Measurements from ENCODE around the gene SNX9.
A peak's percentile ranks its signal among the peaks of the same experiment; 100 is the strongest.

The SNX9 gene

DNA sequence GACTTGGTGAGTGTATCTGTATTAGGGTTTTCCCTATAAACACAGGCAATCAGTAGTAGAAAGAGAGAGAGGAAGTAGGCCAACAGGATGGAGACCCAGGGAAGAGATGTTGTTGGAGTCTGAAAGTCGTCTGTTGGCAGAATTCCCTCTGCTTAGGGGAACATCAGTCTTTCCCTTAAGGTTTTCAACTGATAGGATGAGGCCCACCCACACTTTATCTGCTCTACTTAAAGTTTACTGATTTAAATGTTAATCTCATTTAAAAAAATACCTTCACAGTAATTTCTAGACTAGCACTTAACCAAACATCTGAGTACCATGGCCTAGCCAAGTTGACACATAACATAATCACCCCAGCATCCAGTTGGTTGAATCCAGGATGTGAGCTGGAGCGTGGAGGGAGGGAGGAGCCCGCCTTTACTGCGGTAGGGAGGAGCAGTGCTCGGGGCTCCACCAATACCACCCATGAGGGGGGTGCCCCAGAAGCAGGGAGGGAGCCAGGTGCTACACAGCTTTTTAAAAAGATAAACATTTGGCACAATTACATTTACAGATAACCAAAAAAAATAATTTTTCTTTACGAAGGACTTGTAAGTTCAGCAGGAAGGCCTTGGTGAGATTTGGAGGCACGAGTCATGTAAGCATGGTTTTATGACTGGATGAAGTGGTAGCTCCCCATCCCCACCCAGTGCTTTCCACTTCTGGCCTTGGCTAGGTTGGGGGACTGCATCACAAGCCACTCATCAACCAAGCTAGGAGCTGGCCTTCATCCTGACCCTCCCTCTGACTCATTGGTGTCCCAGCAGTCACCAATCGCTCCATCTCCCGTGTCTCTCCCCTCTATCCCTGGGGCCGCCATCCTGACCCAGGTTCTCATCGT is 18.4 kb upstream of the SNX9 start:
- DNase-seq = no peak

DNA sequence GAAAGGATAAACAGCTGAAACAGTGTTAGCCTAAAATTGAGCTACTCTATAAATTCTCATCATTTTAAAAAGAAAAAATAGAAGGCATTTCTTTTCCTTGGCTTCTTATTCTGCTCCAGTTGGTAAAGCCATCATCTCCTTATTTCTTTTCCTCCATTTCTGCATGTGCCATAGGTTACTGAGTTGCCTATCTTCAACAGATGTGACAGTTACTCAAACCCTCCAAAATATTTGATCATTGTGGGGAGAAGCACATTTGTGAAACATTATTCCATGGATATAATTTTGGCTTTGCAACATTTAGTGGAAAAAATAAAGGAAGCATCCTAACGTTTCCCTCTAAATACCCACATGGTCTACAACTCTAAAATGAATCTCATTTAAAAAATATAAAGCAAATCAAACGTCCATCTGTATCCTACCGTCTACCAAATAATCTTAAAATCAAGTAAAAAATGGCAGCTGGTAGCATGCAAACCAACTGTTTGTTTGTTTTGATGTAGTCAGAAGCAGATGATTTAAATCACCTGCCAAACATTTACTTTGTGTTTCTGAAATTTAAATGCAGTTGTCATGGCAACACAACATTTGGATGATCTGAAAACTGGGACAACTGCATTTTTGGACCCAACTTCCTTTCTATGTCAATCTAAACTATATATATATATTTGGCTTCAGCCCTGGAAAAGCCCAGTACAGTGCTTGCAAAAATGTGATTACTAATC is 16.8 kb upstream of the SNX9 start:
- DNase-seq = no peak

DNA sequence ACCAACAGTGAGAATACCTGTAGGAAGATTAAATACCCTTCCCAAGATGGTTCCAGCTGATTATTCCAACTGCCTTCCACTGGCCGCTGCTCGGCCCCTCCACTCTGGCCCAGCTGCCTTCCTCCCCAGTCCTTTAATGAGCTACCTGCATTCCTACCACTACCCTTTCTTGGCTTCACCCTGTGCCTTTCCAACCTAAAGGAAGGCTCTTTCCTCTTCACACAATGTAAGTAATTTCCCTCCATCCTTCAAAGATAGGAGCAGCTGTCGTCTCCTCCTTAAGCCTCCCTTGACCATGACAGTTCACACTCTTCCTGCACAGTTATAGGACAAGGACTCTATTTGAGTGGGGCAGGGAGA is 16.2 kb upstream of the SNX9 start:
- no peak for DNase-seq

DNA sequence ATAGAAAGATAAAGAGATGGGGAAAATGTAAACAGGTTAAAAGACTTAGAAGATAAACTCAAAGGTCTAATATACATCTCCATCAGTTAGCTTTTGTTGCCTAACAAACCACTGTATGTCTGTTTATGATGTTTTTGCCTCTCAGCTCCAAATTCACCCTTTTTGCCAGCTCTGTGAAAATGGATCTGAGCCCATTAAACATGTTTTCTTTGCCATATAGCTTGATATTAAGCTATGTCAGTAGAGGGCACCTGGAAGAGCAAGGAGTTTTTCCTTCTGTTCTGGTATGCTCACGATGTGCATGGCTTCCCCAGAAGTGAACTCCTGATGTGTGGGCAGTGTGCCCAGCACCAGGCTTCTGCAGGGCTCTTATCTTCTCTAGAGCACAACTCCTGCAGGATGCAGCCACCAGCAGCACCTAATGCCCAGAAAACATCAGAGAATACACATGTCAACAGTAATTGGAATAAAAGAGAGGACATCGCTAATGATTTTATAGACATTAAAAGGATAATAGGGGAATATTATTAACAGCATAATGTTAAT is 14.6 kb upstream of the SNX9 start:
- DNase-seq = no peak

DNA sequence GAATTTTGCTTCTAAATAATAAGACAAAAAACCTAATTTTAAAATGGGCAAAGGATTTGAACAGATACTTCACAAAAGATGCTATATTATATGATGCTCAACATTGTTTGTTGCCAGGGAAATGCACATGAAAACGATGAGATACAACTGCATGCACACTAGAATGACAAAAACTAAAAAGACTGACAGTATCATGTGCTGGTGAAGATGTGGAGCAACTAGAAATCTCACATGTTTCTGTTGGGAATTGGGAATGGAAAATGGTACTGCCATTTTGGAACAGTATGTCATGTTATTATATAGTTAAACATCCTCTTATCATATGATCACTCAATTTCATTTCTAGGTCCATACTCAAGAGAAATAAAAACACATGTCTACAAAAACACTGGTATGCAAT is 13.4 kb upstream of the SNX9 start:
- no peak for DNase-seq

DNA sequence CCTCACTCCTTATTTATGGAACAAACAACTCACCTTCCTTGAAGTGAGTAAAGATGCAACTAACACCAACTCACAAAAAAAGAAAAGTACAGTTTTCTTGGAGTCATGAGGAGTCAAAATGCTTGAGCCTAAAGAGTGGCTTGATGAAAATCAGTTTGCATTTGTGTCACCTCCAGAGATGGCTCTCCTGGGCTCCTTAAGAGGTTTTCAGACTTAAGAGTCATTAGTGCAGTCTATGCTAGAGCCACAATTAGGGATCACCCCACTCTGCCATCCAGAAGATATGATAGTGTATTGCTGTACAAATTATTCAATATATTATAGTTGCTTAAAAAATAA is 11.9 kb upstream of the SNX9 start:
- DNase-seq = no peak

DNA sequence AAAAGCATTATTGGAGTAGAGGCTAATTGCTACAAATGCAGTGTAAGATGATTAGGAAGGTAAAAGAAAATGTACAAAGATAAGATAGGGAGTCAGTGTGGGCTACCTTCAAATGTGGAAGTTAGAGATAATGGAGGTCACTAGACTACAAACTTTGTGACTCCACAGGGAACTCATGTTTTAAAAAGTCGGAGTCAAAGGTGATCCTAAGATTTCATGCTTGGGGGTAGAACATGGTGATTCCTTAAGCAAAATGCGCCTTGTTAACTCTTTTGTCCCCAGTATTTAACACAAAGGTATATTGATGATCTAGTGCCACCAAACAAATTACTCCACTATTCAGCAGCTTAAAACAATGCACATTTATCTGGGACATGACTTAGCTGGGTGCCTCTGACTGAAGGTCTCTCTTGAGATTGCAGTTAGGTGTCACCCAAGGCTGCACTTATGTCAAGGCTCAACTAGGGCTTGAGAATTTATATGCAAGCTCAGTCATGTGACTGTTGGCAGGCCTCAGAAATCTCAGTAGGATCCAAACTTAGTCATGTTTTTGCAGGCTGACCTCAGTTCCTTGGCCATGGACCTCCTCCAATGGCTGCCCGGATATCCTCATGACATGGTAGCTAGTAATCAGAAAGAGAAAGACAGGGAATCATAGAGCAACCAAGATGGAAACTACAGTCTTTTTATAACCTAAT is 11.4 kb upstream of the SNX9 start:
- no peak for DNase-seq

DNA sequence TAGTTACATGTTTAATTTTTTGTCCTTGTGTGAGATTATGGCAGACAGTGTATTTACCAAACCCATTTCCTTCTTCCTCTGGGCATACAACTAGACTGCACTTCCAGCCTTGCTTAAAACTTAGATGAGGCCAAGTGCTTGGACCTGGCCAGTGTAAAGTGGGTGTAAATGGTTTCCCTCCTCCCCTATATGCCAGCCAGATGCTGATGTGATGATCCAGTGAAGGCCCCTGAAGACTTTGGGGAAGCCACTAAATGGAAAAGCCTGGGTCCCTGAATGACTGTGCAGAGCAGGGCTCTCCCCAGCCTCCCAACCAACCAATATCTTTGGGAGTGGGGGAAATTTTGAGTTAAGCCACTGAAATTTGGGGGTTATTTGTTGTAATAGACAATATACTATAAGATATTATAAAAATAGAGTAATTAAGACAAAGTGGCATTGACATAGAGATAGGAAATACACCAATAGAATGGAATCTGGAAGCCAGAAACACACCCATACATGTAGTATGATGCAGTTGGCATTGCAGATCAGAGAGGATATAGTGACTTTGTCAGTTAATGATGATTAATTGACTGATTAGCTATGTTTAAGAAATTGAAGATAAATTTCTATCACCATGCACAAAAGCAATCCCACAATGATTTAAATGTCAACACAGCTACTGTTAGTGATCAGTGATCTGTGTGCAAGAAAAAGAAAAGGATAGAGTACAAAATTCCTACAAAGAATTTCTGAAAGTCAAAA is 10.4 kb upstream of the SNX9 start:
- no peak for DNase-seq

DNA sequence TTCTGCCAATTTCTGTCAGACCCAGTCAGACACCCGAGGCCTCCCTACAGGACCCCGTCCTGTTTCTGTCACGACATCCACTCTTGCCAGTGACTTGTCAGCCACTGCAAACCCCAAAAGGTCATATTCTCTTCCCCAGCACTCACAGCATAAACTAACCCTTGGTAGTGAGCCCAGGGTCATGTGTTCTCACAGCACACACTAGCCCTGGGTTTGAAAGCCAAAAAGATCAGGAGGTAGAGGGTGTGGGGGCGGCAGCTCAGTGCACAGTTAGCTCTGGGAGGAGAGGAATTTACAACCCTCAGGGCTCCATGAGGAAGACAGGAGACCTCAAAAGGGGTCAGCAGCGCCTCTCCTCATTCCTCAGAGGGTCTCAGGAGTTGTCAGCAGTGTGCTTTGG is 9.9 kb upstream of the SNX9 start:
- DNase-seq = no peak

DNA sequence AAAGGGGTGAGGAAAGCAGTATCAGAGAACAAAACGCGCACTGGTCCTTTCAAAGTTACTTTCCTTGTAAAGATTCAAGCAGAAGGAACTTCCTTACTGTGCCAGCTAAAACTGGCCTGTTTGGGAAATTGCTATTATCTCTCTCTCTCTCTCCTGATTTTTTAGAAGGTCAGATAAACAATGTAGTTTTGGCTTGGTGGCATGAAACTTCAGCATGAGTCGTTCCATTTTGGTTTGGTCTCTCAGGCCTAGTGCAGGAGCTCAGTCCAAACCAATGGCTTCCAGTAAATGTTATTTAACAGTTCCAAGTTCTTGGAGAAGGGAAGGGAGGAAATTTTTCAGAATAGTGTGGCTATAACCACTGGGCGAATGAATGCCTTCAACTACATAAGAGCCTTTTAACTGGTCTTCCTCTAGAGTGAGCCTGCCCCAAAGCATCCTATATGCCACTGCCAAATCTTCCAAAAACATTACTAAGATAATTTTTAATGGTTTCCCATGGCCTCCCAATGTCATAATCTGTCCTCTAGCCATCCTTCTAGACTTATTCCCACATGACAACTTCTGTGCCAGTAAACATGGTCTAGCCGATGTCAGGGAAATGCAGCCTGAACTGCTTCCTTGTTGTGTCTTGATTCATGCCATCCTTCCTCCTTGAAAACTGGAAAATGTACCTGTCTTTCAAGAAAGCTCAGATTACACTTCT is 9.1 kb upstream of the SNX9 start:
- DNase-seq = no peak

DNA sequence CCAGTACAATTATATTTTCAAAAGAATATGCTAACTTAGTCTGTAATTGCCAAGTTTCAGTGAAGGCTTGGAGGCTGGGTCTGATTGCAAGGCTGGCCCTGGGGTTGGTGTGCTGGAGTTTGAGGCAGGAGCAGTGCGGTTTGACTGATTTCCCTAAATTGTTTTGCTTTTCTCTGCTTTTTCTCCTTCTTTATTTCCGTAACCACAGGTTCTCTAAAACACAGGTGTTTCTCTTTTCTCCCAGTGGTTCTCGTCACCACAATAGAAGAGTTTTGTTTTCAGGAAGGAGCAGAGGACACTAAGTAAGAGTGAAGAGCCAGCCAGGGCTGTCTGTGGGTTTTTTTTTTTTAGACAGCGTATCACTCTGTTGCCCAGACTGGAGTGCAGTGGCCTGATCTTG is 8.2 kb upstream of the SNX9 start:
- no peak for DNase-seq

DNA sequence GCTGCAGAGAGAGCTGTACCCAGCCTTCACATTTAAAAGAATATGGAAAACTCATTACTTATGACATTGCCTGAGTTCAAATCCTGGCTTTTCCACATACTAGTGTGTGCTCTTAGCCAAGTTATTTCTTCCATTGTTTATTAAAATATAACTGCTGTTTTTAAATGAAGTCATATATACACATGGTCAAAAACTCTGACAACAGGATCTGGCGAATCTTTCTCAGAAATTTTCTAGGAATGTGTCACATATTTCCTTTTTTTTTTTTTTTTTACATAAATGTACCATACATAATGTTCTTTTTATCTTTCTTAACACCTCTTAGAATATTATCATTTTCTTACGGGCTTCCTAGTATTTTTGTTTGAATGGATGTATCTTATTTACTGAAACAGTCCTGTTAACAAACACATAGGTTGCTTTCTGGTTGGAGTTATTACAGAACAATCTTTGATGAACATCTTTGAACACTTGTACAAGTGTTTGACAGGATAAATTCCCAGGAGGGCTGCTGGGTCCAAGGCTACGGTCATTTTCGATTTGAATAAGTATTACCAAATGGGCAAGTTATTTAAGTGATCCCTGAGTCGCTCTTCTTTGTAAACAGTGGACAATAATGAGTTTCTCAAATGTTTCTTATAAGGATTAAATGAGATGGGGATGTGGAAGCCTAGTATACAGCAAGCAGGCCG is 1.6 kb upstream of the SNX9 start:
- no peak for DNase-seq

DNA sequence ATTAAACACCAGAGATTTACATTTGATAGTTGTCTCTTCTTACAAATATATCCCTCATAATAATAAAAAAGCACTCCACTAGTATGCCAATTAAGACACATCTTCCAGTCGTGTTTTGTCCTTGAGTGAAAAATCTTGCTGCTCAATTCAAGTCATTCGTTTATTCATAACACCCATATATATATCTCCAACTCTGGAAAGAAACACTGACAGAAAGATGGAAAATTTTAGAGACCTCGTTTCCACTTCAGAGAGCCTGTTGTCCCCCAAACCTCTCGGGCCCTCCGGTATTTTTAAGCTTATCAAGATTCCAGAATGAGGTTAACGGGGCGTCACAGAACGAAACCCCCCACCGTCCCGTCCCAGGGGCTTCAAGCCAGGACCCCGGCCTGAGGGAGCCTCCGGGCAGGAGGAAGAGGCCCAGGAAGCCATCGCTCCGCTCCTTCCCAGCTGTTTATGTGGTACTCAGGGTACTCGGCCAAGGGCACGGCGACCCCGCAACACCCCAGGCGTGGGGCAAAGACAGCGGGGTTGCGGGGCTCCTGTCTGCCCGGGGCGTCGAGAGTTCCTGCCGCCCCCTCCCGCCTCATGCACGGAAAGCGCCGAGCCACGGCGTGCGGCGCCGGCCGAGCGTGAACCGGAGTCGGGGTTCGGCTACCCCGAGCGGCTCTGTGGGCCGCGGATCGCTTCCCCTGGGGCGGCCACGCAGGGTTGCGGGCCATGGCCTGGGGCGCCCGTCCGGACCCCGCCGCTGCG is 623 bp upstream of the SNX9 start:
- peak; percentile 38 for DNase-seq

DNA sequence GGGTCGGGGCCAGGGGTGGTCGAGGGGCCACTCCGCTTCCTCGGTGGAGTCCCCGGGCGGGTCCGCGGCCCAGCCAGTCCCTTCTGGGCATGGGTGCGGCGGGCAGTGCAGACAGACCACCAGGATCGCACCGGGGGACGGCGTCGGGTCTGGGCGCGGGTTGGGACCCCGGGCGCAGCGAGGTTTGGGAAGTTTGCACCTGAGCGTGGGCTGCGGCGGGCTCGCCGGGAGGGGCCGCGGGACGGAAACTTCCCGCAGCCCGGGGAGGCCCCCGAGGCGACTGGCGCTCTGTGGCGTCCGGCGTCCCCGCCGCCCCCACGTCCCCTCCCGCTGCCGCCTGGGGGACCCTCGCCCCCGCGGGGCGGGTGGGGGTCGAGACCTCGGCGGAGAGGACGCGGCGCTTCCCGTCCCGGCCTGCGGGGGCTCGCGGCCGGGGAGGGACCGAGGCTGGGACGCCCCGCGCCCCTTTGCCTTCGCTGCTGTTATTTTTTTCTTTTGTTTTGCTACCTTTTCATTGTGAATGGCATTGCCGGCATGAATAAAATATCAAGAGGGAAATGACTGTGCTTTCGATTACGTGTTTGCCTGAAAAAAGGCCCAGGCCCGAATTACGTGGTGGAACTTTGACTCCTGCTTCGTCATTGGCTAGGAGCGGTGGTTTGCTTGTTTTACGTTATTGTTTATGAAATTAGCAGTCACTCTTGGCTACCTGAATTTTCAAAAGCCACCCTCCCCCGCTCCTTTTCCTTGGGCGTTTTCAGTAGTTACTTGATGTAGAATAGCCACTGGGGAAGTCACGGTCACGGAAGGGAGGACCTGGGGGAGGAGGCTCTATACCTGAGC is 703 bp downstream of the SNX9 start:
- DNase-seq = peak; percentile 73

DNA sequence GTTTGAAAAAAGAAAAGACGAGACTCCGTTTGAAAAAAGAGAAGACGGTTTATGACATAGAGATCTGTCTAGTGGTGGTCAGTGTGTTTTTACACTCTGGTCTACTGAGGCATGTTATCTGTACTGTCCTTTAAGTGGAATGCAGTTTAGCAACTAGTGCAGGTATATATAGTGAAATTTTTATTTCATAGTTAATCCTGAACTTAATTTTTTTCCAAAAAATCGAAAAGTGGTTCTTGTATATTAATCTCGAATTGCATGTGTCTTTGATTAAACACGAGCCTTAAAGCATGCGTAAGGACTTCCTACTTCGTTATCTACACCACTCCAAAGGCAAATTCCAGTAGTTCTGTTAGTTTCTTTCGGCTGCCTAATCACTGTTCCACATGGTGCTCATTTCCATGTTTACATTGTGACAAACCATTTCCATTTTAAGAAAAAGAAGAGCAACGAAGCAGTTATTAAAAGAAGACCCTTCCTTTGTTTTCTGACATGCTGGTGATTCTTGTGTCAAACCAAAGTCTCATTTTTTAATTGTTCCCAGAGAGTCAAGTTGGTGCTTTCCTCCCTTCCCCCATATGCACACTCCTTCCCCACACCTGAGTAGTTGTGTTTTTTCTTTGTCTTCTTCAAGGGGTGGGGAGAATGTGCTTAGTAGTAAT is 2.3 kb downstream of the SNX9 start:
- DNase-seq = no peak

DNA sequence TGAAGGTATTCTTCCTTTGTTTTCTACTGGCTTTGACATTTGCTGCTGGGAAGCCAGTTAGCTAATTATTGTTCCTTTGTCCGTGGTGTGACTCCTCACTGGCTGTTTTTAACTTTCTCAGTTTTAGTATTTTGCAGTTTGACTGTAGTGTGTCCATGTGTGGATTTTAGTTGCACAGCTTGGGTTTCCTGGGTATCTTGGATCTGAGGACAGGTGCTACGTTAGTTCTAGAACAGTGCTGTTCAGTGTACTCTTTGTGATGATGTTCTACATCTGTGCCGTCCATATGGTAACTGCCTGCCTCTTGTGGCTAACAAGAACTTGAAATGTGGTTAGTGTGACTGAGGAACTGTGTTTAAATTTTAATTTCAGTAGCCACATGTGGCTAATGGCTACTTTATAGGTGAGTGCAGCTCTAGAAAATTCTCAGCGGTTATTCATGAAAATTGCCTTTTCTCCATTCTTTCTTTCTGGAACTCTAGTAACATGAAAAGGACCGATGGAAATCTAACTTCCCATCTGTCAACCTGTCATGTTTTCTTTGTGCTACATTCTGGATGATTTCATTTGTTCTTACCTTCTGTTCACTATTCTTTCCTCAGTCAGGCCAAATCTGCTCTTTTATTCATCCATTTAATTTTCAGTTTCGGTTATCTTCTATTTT is 7.4 kb downstream of the SNX9 start:
- DNase-seq = no peak

DNA sequence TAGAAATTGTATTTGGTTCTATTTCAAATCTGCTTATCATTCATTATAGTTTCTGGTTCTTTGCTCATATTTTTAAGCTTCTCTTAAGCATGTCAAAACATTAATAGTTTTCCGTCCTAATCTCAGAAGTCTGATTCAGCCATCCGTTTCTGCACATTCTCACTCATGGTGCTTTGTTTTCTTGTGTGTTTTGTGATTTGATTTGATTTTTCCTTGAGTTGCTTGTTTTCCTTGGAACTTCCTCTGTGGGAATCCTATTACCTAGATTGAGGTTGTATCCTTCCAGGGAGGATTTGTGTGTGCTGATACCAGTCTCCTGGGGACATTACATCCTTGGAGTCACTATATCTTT is 7.9 kb downstream of the SNX9 start:
- DNase-seq = no peak

DNA sequence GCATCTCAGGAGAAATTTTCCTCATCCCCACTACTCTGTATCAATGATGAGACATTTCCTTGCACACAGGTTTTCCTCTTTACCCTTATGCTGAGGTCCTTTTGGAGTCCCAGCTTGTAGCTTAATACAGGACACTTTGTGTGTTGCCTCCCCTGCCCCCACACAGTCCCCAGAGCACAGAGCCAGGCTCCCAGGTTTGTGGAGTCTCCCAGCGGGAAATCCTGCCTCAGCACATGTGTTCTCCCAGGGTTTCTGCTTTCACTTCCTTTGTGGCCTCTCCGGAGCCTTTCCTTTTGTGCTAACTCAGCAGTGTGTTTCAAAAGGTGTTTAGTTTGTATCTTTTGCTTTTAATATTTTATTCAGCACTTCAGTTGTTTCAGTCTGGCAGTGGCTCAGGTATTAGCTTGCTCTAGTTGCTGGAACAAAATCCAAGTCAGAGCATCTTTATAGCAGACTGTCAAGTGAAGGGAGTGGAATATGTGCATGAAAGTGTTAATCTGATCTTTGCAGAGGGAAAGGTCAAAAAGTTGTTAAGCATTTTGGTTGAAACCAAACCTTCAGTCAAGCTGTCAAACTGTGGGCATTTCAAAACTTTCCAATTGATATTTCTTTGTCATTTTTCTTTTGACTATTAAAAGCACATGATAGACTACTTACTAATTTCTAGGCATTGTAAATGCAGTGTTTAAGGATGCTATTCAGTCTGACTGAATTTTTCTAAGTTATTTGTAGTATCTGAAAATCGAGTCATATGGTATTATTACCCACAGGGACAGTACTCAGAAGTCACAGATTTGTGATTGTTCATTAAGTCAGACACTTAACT is 8.6 kb downstream of the SNX9 start:
- DNase-seq = no peak
